GM12892 (cell line): Measurements from ENCODE around the gene DYNC2LI1. TPM values are rescaled to one million over a fixed set of nuclear protein-coding genes. Genes with fewer than 3 reads are reported as not detected.
"Not testable (repeated sequence)": the region's sequence is repeated elsewhere in the genome, so short reads cannot be mapped to it uniquely, and the experiment has no call there.

Experiments
- DNase-seq: peaks from one replicate; pipeline ENCODE4 v3.0.0; 2011; ENCODE audit not compliant: insufficient read length
- FAIRE-seq: peaks from 2 replicates; lab custom pipeline; 2011; peaks lifted over from hg19 to GRCh38; lab: Jason Lieb, UNC
- POLR2A ChIP-seq: IDR thresholded peaks from 2 replicates; pipeline ENCODE4 v1.6.1; 2011; ENCODE audit warnings: low read depth, low read length, control low read depth
- POLR2AphosphoS5 ChIP-seq: IDR thresholded peaks from 2 replicates; pipeline ENCODE4 v1.6.1; 2011; ENCODE audit warnings: low read depth, low read length, control low read depth
- TAF1 ChIP-seq: IDR thresholded peaks from 2 replicates; pipeline ENCODE4 v1.6.1; 2011; ENCODE audit warnings: low read depth, mild to moderate bottlenecking, control low read depth, low read length, borderline replicate concordance
- polyA plus RNA-seq: library from polyadenylated mRNA; unstranded; fragments of >200 nt; gene quantifications from one replicate; pipeline ENCODE4 v1.2.1, GENCODE V29; 2012; ENCODE audit warnings: missing spikeins, inconsistent platforms; ENCODE audit not compliant: missing spikeins

The DYNC2LI1 gene
- 21.4 TPM for polyA plus RNA-seq

GRCh38 chr2:43773876-43774613, at the start of gene DYNC2LI1:
Gene DYNC2LI1 (plus strand): TSS chr2:43774039. CDS start chr2:43774139, 100 bp downstream.
- TF ChIP-seq POLR2AphosphoS5 (no peak), TAF1 (no peak), POLR2A (peak; percentile 38; the same call in 1 of the 2 replicates)
- FAIRE-seq (peak; percentile 98), DNase-seq (peak; percentile 68)

DNA sequence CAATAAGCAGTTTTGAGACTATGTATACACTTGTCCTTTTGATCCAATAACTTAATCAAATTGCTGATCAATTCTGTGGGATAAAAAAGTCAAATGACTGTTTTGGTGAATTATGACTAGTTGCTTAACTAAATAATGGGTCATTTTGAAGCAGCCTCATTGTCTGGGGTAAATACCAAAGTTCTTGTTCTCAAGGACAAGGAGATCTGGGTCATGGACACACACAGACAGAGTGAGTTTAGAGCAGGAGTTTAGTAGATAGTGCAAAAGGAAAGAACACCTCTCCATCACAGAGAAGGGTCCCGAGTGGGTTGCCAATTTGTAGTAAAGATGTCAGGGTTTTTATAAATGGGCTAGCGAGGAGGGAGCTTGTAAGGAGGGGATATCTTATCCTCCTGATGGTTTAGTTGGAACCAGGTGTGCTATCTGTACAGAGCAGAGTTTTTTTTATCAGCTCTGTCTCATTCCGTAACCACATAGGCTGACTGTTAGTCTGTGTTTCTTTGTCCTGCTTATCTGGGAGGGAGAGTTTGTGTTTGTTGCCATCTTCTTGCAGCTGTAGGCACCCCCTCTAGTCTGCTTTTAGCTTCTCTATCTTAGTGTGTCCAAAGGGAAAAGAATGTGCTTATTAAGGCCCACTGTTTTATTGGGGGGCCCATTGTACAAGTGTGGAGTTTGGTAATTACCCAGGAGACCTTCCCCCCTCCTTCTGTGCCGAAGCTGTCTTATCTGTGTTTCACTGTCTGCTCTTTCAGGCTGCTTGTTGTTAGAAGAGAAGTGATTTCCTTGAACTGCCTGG, 48.9 kb upstream of the DYNC2LI1 start:
- FAIRE-seq, result no peak

DNA sequence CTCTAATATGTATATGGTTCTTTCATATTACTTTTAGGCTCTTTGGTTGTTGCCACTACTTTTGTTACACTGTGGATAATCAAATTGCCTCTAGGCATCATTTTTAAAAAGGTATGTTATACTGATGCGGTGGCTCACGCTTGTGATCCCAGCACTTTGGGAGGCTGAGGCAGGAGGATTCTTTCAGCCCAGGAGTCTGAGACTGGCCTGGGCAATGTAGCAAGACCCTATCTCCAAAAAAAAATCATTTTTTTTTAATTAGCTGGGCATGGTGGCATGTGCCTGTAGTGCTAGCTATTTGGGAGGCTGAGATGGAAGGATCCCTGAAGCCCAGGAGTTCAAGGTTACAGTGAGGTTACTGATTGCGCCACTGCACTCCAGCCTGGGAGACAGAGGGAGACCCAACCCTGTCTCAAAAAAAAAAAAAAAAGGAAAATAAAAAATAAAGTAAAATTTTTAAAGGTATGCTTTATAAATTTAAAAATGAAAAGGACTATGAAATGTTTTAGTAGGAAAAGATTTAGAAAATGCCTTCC, 48.1 kb upstream of the DYNC2LI1 start:
- no peak for TF ChIP-seq TAF1
- TF ChIP-seq POLR2AphosphoS5, result no peak
- TF ChIP-seq POLR2A, result no peak
- no peak for FAIRE-seq

More for the DNA sequence above, 48.9 kb upstream of the DYNC2LI1 start:
- DNase-seq, result no peak
- TF ChIP-seq POLR2A (no peak), POLR2AphosphoS5 (no peak), TAF1 (no peak)

DNA sequence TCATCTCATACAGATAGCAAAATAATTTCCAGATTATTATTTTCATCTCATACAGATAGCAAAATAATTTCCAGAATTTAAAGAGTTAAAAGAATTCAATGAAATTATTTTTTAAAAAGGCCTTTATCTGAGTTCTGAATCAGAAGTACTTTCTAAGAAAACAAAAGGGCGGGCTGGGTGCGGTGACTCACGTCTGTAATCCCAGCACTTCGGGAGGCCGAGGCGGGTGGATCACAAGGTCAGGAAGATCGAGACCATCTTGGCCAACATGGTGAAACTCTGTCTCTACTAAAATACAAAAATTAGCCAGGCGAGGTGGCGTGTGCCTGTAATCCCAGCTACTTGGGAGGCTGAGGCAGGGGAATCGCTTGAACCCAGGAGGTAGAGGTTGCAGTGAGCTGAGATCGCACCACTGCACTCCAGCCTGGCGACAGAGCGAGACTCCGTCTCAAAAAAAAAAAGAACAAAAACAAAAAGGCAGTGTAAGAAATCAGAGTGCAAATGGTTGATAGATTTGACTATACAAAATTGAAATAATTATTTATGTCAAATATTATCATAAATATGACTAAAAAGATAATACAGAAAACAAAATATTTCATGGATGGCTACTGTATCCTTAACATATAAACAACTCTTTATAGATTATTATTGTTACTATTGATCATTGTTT, 46.7 kb upstream of the DYNC2LI1 start:
- not testable (repeated sequence) for DNase-seq
- FAIRE-seq, result peak; percentile 17

More for the DNA sequence above, 48.1 kb upstream of the DYNC2LI1 start:
- DNase-seq, result no peak

DNA sequence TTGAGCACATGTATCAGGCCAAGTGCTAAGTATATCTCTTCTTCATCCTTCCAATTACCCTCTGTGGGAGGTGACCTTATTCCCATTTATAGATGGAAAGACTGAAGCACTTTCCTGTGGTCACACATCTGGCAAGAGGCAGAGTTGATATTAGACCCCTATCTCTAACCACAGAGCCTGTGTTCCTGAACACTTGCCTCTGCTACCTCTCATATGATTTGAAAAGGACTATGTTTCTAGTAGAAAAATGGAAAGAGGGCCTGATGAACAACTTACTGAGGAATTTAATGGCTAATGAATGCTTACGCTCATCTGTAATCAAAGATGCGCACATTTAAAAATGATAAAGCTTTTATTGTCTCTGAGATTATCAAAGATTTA, 46.2 kb upstream of the DYNC2LI1 start:
- FAIRE-seq, result no peak
- DNase-seq, result no peak
- no peak for TF ChIP-seq TAF1

DNA sequence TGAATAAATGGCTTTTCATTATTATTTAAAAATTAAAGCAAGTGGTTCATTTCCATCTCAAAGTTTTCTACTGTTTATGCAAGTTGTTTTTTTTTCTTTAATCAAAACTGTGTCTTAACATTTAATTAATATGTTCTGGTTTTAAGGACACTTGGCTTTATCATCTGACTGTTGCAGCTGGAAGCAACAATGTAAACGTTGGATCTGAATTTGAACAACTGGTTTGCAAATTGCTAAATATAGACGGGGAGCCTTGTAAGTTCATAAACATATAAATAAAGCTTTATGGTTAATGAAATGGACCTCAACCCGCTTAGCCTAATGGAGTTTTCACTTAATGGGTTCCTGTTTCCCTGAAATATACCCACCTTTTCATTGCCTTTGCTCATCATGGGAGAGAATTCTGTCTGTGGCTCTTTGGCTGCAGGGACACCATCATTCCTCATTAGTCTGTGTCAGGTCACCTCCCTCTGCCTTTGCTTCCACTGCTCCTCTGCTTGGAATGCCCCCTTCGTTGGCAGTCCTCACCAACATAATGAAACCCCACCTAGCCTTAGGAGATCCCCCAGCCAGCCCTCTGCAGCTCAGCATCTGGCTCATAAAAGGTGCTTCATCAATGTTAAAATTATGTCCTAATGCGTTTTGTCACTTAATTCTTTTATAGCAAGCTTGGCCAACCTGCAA, 44.2 kb upstream of the DYNC2LI1 start:
- no peak for TF ChIP-seq POLR2AphosphoS5
- no peak for TF ChIP-seq TAF1
- DNase-seq (no peak), FAIRE-seq (no peak)

GRCh38 chr2:43731211-43731610, 42.6 kb upstream of the DYNC2LI1 start:
- DNase-seq (no peak), FAIRE-seq (no peak)
- TF ChIP-seq TAF1 (no peak), POLR2A (no peak), POLR2AphosphoS5 (no peak)

- FAIRE-seq (no peak), DNase-seq (no peak)
These were observed 37.2 kb upstream of the DYNC2LI1 start for GRCh38 chr2:43736637-43737036.

DNA sequence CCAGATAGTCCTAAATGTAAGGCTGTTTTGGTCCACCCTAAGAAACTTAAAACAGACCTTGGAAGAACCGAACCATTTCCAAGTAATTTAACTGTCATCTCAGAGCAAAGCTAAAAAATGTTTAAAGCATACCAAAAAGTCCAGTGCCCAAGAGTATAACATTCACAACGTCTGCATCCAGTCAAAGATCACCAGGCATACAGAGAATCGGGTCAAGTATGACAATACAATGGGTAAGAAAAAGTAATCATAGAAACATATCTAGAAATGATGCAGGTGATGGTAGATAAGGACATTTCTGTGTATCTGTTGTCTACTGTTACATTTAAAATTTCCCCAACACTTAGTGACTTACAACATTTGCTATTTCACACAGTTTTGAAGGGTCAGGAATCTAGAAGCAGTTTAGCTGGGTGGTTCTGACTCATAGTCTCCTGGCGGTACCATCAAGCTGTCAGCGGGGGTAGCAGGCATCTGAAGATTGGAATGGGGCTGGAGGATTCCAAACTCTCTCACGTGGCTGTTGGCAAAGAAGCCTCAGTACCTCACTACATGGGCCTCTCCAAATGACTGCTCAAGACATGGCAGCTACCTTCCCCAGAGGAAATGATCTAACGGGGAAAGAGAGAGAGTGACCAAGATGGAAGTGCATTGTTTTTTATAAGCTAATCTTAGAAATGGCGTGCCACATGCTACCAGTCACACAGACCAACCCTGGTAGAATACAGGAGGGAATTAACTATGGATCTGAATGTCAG, 36.6 kb upstream of the DYNC2LI1 start:
- no peak for DNase-seq
- no peak for FAIRE-seq
- TF ChIP-seq POLR2AphosphoS5 (no peak), POLR2A (no peak), TAF1 (no peak)

More at GRCh38 chr2:43736637-43737036, 37.2 kb upstream of the DYNC2LI1 start:
- no peak for TF ChIP-seq POLR2AphosphoS5
- no peak for TF ChIP-seq POLR2A
- TF ChIP-seq TAF1, result no peak

DNA sequence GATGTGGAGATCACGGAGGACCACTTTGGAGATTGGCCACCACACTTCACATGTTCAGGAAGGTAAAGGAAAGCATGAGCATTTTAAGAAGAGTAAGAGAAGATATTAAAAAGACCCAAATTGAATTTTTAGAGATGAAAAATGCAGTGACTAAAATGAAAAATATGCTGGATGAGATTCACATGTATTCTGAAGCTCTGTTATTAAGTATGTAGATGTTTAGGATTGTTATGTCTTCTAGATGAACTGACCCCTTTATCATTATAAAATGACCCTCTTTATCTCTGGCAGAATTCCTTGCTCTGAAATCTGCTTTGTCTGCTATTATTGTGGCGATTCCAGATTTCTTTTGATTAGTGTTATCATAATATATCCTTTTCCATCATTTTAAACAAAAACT, 36.0 kb upstream of the DYNC2LI1 start:
- TF ChIP-seq TAF1 (no peak), POLR2AphosphoS5 (no peak), POLR2A (no peak)
- no peak for DNase-seq
- no peak for FAIRE-seq

GRCh38 chr2:43738257-43738656, 35.6 kb upstream of the DYNC2LI1 start:
- TF ChIP-seq POLR2A (no peak), TAF1 (no peak), POLR2AphosphoS5 (no peak)
- no peak for FAIRE-seq
- DNase-seq, result no peak
